Endothelial cell (in vitro differentiated cells): ENCODE measurements around the gene PCED1B. TPM values are rescaled to one million over a fixed set of nuclear protein-coding genes. Genes with fewer than 3 reads are reported as not detected.

Experiments
- DNase-seq: peaks from one replicate; pipeline ENCODE4 v3.0.0; 2021; ENCODE audit warnings: low spot score
- H3K27ac Mint-ChIP-seq: one replicate; pipeline ENCODE4 v1.8.0; 2021; ENCODE audit warnings: mixed read lengths, inconsistent platforms; ENCODE audit not compliant: unreplicated experiment
- H3K27me3 Mint-ChIP-seq: one replicate; pipeline ENCODE4 v1.8.0; 2021; ENCODE audit warnings: mild to moderate bottlenecking, moderate library complexity, mixed read lengths, inconsistent platforms; ENCODE audit not compliant: unreplicated experiment
- H3K36me3 Mint-ChIP-seq: one replicate; pipeline ENCODE4 v1.8.0; 2021; ENCODE audit warnings: mild to moderate bottlenecking, low read depth, mixed read lengths, inconsistent platforms; ENCODE audit not compliant: unreplicated experiment
- H3K4me1 Mint-ChIP-seq: one replicate; pipeline ENCODE4 v1.8.0; 2021; ENCODE audit warnings: mild to moderate bottlenecking, mixed read lengths, inconsistent platforms; ENCODE audit not compliant: unreplicated experiment
- H3K4me3 Mint-ChIP-seq: one replicate; pipeline ENCODE4 v1.8.0; 2021; ENCODE audit warnings: mild to moderate bottlenecking, mixed read lengths, inconsistent platforms; ENCODE audit not compliant: unreplicated experiment
- H3K9me3 Mint-ChIP-seq: one replicate; pipeline ENCODE4 v1.8.0; 2021; ENCODE audit warnings: mixed read lengths, inconsistent platforms; ENCODE audit not compliant: unreplicated experiment
- CTCF ChIP-seq: fragments of 200-600 bp; sonication (generic); IDR thresholded peaks from one replicate; pipeline ENCODE4 v1.5.0; 2021; ENCODE audit warnings: antibody characterized with exemption; ENCODE audit not compliant: unreplicated experiment
- total RNA-seq: library from RNA; stranded (reverse); fragmentation: NEBNext Ultra II Directional; extraction: Animal tissue kit (Norgen Biotek cat#: 25700); gene quantifications from one replicate; pipeline ENCODE4 v1.2.1, GENCODE V29; 2021; ENCODE audit not compliant: unreplicated experiment

Gene PCED1B
- total RNA-seq, 1 donor from 2014 or later: 9.7 TPM

GRCh38 chr12:47218191-47218654 lies 138.8 kb downstream of the PCED1B start:
- no peak overlapping the region for H3K4me3 Mint-ChIP-seq
- no peak for TF ChIP-seq CTCF
- no peaks in the 10 kb centered on the region for H3K27me3 Mint-ChIP-seq
- H3K36me3 Mint-ChIP-seq: peaks cover 13% of the 10 kb centered on the region
- no peaks in the 10 kb centered on the region for H3K9me3 Mint-ChIP-seq
- H3K4me1 Mint-ChIP-seq: peaks cover 18% of the 10 kb centered on the region
- H3K27ac Mint-ChIP-seq: no peak overlapping the region
- no peak for DNase-seq

GRCh38 chr12:47219243-47219642 lies 139.8 kb downstream of the PCED1B start:
- Mint-ChIP-seq H3K27ac (no peak overlapping the region), H3K9me3 (no peaks in the 10 kb centered on the region), H3K4me3 (no peak overlapping the region), H3K36me3 (peaks cover 13% of the 10 kb centered on the region), H3K4me1 (peaks cover 25% of the 10 kb centered on the region), H3K27me3 (peaks cover 2% of the 10 kb centered on the region)
- DNase-seq: no peak
- no peak for TF ChIP-seq CTCF

GRCh38 chr12:47221256-47222023 lies 142.0 kb downstream of the PCED1B start:
- H3K9me3 Mint-ChIP-seq: no peaks in the 10 kb centered on the region
- no peak for TF ChIP-seq CTCF
- no peak overlapping the region for H3K27ac Mint-ChIP-seq
- peaks cover 30% of the 10 kb centered on the region for H3K4me1 Mint-ChIP-seq
- H3K4me3 Mint-ChIP-seq: no peak overlapping the region
- peaks cover 10% of the 10 kb centered on the region for H3K36me3 Mint-ChIP-seq
- H3K27me3 Mint-ChIP-seq: peaks cover 2% of the 10 kb centered on the region
- no peak for DNase-seq

GRCh38 chr12:47222520-47223030 lies 143.2 kb downstream of the PCED1B start:
- peaks cover 2% of the 10 kb centered on the region for H3K27me3 Mint-ChIP-seq
- H3K4me3 Mint-ChIP-seq: peak overlapping the region; percentile 17
- H3K27ac Mint-ChIP-seq: peak overlapping the region; percentile 94
- no peak for TF ChIP-seq CTCF
- H3K9me3 Mint-ChIP-seq: no peaks in the 10 kb centered on the region
- no peak for DNase-seq
- peaks cover 6% of the 10 kb centered on the region for H3K36me3 Mint-ChIP-seq
- peaks cover 30% of the 10 kb centered on the region for H3K4me1 Mint-ChIP-seq
